WI38 (cell line): ENCODE measurements around the gene INTS1.

Source experiments
- H3K4me3 ChIP-seq: 2 replicates; pipeline ENCODE4 v1.5.1; 2011; ENCODE audit warnings: low read depth, mild to moderate bottlenecking, control low read depth, low read length
- TF ChIP-seq, protein P1 (sequence below): IDR thresholded peaks from 2 replicates; pipeline ENCODE4 v1.5.1; 2012; ENCODE audit warnings: low read depth, mild to moderate bottlenecking, control low read depth, low read length

The INTS1 gene

DNA sequence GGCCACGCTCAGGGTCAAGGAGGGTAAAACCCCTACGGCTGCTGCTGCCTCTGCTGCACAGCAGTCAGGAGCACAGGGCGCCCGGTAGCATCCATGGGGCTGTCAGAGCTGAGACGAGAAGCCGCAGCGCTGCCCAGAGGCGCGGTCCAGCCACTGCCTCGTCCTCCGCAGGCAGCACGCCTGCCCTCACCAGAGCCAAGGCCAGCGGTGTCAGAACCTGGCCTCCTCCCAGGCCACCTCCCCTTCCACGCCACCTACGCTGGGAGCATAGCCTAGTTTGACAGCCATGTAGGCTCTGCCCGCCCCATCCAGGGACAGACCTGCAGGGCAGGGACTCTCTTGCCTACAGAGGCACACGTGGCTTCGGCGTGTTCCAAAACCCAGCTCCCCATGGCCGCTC, 16.2 kb downstream of the INTS1 start:
- TF ChIP-seq, protein P1, sequence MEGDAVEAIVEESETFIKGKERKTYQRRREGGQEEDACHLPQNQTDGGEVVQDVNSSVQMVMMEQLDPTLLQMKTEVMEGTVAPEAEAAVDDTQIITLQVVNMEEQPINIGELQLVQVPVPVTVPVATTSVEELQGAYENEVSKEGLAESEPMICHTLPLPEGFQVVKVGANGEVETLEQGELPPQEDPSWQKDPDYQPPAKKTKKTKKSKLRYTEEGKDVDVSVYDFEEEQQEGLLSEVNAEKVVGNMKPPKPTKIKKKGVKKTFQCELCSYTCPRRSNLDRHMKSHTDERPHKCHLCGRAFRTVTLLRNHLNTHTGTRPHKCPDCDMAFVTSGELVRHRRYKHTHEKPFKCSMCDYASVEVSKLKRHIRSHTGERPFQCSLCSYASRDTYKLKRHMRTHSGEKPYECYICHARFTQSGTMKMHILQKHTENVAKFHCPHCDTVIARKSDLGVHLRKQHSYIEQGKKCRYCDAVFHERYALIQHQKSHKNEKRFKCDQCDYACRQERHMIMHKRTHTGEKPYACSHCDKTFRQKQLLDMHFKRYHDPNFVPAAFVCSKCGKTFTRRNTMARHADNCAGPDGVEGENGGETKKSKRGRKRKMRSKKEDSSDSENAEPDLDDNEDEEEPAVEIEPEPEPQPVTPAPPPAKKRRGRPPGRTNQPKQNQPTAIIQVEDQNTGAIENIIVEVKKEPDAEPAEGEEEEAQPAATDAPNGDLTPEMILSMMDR: no peak
- no peak overlapping the region for H3K4me3 ChIP-seq

DNA sequence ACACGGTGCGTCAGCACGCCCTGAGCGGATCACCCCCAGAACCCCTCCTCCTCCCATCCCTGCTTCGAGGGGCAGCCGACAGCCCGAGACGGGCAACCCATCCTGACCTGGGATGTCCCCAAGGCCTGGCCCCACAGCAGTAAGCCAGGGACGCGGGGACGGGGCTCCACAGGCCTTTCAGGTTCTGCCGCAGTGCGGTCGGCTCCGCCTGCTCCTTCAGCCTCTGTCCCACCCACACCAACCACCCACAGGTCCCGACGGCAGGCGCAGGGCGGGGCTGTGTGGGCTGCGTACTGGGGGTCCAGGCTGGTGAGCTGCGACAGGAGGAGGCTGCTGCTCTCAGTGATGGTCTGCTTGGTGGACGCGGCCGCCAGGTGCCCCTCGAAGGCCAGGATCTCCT, 16.7 kb downstream of the INTS1 start:
- TF ChIP-seq, protein P1: no peak

DNA sequence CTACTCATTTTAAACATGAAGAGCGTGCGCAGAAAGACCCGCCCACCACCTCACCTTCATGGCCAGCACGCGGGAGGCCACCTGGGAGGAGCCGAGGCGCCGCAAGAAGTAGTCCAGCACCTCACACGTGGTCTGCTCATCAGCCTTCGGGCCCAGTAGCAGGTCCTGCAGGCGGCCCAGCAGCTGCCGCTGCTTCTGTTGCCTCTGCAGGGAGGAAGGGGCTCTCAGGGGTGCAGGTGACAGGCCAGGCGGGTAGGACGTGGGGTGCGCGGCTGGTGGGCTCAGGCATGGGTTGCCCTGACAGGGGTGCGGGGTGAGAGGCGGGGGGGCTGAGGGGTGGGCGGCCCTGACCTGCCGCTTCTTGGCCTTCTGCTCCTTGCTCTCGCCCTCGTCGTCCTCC, 17.6 kb downstream of the INTS1 start:
- TF ChIP-seq, protein P1: no peak

More for the DNA sequence above, 16.7 kb downstream of the INTS1 start:
- H3K4me3 ChIP-seq: no peak overlapping the region

DNA sequence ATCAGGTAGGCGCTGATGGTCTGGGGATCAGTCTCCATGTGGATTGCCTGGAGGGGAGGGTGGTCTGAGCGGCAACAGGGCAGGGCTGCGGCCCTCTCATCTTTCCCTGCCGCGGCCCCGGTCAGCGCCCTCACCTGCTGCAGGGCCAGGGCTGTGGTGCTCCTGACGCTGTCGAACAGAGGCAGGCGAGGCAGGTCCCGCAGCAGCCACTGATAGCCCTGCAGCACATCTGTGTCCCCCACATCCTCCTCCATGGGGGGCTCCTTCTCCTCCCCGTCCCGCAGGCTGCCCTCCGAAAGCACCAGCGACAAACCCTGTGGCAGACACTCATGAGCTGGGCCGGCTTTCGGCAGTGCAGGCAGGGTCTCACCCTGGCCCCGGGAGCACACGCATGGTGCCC, 19.0 kb downstream of the INTS1 start:
- TF ChIP-seq, protein P1: no peak
- no peak overlapping the region for H3K4me3 ChIP-seq

More for the DNA sequence above, 17.6 kb downstream of the INTS1 start:
- no peak overlapping the region for H3K4me3 ChIP-seq

DNA sequence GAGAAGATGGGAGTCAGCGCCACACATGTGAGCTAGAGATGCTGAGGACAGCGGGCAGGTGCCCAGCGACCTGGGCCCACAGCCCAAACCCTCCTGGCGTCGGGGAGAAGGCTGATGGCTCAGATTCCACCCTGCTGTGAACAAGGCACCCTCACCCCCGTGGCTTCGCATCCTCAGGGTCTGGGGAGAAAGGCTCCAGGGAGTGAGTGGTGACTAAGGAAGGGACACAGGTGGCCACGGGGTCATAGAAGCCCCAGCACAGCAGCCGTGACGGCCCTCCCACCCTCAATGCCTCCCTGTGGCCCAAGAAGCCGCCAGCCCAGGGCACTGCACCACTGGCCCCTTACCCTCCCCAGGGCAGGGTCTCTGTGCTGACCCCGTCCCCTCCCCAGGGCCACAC, 19.6 kb downstream of the INTS1 start:
- no peak overlapping the region for H3K4me3 ChIP-seq
- TF ChIP-seq, protein P1: no peak

DNA sequence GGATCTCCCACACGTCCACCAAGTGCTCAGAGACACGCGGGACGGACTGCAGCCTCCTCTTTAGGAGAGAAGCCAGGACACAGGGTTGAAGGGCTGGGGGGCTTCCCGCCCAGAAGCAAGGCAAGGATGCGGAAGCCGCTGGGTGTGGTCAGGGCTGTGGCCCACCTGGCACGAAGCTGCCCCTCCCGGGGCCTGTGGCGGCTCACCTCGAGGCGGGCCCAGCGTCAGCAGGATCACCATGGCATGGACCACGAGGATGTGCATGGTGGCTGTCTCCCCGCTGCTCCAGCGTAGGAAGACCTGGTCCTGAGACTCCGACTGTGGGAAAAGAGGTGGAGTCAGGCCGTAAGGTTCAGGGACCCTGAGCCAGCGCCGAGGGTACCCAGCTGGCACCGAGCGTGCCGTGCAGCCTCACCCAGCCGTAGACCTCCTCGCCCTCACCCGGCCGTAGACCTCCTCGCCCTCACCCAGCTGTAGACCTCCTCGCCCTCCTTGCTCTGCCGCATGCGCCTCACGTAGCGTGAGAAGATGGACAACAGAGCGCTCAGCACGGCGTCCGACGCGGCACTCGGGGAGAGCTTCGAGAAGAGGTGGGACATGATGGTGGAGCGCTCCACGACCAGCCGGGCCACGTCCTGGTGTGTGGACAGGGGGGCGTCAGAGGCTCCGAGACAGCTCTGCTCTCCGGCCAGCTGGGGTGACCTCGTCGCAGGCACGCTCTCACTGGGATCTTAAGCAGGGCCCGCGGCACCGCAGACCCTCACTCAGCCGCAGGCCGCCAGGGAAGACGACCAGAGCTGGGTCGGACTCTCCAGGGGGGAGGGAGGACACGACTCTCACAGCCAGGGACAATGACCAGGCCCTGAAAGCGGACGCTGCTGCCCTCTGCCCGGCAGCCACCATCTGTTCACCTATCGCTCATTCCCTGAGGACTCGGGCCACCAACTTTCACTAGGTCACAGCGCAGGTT, 20.4 kb downstream of the INTS1 start:
- TF ChIP-seq, protein P1: no peak
- H3K4me3 ChIP-seq: no peak overlapping the region

DNA sequence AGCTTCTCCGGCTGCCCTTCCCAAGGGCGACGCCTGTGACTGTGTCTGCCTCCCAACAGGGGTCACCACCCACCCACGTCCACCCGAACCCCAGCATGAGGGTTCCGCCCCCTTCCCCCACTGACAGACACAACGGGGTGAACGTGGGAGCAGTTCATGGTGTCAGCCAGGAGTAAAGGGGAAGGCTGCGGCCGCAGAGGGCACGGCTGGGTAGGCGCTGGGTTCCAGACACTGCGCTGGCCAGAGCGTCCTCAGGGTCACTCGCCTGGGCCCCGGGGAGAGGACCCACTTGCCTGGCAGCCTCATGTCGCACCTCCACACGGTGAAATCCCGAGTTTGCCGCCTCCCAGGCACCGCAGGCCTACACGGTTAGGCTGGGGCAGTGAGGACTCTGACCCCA, 21.1 kb downstream of the INTS1 start:
- TF ChIP-seq, protein P1: no peak
- H3K4me3 ChIP-seq: no peak overlapping the region
